Activated naive CD4-positive, alpha-beta T cell treated with anti-CD3 and anti-CD28 coated beads, Interleukin-2, amount 10 ng/mL, durations not matched to agents 5 hours and 36 hours (primary cell): Measurements from ENCODE around the gene KCNJ15. TPM values are rescaled to one million over a fixed set of nuclear protein-coding genes. Genes with fewer than 3 reads are reported as not detected.

Experiments used
- total RNA-seq, 2 experiments: library from RNA; stranded (reverse); gene quantifications; one replicate each; pipeline ENCODE4 v1.2.3, GENCODE V29; 2021

KCNJ15 gene
- total RNA-seq, result under 1 TPM in 1 of 2 experiments, not detected in 1; 0.34 TPM

DNA sequence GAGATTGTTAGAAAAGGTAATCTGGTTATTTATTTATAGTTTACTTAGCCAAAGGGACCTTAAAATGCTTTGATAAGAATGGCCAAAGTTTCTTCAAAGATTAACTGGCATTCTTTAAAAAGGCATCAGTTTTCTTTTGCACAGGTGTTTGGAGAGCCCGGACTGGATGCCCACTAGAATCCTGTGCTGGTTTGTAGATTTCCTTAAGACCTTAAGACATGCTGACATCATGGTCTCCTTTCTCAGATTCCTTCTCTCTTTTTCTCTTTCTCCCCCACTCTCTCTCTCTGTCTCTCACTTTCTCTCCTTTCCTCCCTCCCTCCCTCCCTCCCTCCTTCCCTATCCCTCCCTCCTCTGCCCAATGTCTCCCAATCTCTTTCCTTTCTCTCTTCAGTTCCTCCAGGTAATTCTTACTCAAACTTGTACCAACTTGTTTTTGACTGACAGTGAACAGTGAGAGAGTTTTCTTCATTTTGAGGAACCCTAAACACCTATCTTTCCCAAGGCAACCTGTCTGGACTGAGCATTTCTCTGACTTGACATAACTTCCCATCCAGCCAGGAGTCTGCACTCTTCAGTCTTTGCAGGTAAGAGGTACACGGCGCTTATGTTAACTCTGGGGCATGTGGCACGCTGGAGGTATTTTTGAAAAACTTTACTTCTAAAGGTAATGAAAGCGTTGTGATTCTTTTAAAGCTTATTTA, at the start of gene KCNJ15:
TSS of gene KCNJ15 (plus strand) at position 393 of the 704 bp plus-strand sequence. CDS start 42,271 bp downstream, outside the sequence.

Other genes starting within 250 kb of the KCNJ15 start
- gene ERG, start 241.5 kb downstream of the KCNJ15 start, total RNA-seq, result not detected